Measurements from ENCODE around the gene AFF3.

GRCh38 chr2:99880148-99880963, 262.0 kb downstream of the AFF3 start:
- TF ChIP-seq CTCF (IDR thresholded peaks at IDR 0.05) (no peak), POLR2A (IDR thresholded peaks at IDR 0.05) (no peak), POLR2AphosphoS5 (IDR thresholded peaks at IDR 0.05) (no peak), EP300 (IDR thresholded peaks at IDR 0.05) (no peak)
